HL-60 (cell line): ENCODE results near the gene ITGBL1.

ENCODE experiments used
- DNase-seq, 2 experiments: peaks; one replicate each; pipeline ENCODE4 v3.0.0-alpha.2; 2010 to 2020; ENCODE audit warnings: low read depth in 1 of 2, low spot score in 1 of 2
- H3K27ac ChIP-seq: fragments of 250-450 bp; sonication (Bioruptor Pico); replicated peaks from 2 replicates; pipeline ENCODE4 v1.5.1; 2020; ENCODE audit warnings: mild to moderate bottlenecking, moderate library complexity
- H3K27me3 ChIP-seq: fragments of 250-450 bp; sonication (Bioruptor Pico); 2 replicates; pipeline ENCODE4 v1.5.1; 2021; ENCODE audit warnings: mild to moderate bottlenecking, moderate library complexity; ENCODE audit not compliant: insufficient read depth, poor library complexity, severe bottlenecking
- H3K4me3 ChIP-seq: replicated peaks from 2 replicates; pipeline ENCODE4 v1.5.1; 2011; ENCODE audit warnings: mild to moderate bottlenecking, control low read depth, low read length; ENCODE audit not compliant: insufficient read depth
- GABPA ChIP-seq: IDR thresholded peaks from 2 replicates; pipeline ENCODE4 v1.6.1; 2012; ENCODE audit warnings: low read depth
- POLR2AphosphoS5 ChIP-seq: IDR thresholded peaks from 2 replicates; pipeline ENCODE4 v1.6.1; 2012; ENCODE audit warnings: low read depth
- SPI1 ChIP-seq: IDR thresholded peaks from 2 replicates; pipeline ENCODE4 v1.6.1; 2012; ENCODE audit warnings: low read depth, mild to moderate bottlenecking, borderline replicate concordance
- TF ChIP-seq, protein P1 (sequence below): IDR thresholded peaks from 2 replicates; pipeline ENCODE4 v1.6.1; 2012; ENCODE audit warnings: low read depth; ENCODE audit not compliant: insufficient replicate concordance
- TF ChIP-seq, protein P2 (sequence below): IDR thresholded peaks from one replicate; pipeline ENCODE4 v1.5.1; 2011; ENCODE audit warnings: low read length, control low read depth, inconsistent platforms; ENCODE audit not compliant: insufficient read depth

ITGBL1 gene

DNA sequence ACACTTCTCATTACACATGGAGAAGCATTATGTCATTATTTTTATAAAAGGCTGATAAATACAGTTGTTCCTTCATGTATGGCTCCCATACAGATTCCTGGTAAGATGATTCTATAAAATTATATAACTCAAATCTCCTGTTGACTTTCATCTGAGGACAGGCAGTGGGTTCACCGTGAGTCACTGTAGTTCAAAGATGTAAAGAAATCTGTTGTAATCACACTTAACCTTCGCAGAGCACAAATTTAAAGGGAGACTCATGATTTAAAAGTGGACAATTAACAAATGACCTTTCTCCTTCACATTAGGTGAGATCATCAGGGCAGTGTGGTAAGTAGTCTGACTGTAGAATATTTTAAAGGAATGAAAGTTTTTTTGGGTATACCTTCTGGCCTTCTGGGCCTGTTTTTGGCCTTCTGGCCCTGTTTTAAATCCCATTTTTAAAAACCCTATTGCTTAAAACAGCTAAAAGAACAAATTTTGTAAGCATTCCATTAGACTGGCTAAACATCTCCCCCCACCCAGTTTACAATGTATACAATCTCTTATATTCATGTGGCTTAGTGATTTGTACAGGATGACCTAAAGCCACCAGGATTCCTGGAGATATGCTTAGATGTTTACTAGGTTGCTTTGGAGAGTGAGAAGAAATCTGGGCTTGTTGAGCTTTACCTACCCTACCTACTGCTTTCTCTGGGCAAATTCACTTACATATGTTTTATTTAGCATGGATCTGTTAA, 171.2 kb downstream of the ITGBL1 start:
- Histone ChIP-seq H3K27me3 (no peaks in the 10 kb centered on the region), H3K4me3 (no peak overlapping the region), H3K27ac (no peak overlapping the region)
- DNase-seq: no peak
- TF ChIP-seq POLR2AphosphoS5 (no peak), GABPA (no peak), SPI1 (no peak)
- TF ChIP-seq, protein P1, sequence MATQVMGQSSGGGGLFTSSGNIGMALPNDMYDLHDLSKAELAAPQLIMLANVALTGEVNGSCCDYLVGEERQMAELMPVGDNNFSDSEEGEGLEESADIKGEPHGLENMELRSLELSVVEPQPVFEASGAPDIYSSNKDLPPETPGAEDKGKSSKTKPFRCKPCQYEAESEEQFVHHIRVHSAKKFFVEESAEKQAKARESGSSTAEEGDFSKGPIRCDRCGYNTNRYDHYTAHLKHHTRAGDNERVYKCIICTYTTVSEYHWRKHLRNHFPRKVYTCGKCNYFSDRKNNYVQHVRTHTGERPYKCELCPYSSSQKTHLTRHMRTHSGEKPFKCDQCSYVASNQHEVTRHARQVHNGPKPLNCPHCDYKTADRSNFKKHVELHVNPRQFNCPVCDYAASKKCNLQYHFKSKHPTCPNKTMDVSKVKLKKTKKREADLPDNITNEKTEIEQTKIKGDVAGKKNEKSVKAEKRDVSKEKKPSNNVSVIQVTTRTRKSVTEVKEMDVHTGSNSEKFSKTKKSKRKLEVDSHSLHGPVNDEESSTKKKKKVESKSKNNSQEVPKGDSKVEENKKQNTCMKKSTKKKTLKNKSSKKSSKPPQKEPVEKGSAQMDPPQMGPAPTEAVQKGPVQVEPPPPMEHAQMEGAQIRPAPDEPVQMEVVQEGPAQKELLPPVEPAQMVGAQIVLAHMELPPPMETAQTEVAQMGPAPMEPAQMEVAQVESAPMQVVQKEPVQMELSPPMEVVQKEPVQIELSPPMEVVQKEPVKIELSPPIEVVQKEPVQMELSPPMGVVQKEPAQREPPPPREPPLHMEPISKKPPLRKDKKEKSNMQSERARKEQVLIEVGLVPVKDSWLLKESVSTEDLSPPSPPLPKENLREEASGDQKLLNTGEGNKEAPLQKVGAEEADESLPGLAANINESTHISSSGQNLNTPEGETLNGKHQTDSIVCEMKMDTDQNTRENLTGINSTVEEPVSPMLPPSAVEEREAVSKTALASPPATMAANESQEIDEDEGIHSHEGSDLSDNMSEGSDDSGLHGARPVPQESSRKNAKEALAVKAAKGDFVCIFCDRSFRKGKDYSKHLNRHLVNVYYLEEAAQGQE: no peak
- TF ChIP-seq, protein P2, sequence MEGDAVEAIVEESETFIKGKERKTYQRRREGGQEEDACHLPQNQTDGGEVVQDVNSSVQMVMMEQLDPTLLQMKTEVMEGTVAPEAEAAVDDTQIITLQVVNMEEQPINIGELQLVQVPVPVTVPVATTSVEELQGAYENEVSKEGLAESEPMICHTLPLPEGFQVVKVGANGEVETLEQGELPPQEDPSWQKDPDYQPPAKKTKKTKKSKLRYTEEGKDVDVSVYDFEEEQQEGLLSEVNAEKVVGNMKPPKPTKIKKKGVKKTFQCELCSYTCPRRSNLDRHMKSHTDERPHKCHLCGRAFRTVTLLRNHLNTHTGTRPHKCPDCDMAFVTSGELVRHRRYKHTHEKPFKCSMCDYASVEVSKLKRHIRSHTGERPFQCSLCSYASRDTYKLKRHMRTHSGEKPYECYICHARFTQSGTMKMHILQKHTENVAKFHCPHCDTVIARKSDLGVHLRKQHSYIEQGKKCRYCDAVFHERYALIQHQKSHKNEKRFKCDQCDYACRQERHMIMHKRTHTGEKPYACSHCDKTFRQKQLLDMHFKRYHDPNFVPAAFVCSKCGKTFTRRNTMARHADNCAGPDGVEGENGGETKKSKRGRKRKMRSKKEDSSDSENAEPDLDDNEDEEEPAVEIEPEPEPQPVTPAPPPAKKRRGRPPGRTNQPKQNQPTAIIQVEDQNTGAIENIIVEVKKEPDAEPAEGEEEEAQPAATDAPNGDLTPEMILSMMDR: no peak

DNA sequence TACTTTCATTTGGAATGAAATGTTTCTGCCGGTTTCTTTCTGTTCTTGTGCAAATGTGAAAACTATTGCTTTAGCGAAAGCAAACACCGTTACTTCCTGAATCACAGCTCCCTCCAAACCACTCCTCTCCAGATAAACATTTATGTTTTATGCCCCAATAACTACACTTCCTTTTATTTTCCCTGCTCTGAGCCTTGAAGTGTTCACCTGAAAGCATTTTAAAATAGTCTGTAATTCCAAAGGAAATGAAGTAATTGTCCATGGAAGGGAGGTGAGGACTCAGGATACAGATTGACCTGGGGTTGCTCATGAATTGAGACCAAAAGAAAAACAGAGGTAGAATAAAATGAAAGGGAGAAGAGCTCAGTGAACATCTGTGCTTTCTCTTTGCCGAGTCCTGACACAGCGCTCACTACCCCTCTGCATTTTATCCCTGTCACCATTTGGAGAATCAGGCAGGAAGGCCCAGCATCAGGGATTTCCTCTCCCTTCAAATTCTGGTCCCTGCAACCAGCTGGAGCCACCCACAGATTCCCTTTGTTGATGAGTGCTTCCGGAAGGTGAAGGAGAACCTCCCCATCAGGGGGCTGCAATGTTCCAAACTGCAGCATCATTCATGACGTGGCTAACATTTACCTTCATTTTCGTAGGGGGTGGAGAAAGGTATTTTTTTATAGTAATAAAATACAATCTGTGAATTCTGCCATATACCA, 171.9 kb downstream of the ITGBL1 start:
- no peak overlapping the region for H3K27ac ChIP-seq
- TF ChIP-seq, protein P2: no peak
- no peak for TF ChIP-seq GABPA
- no peak for TF ChIP-seq POLR2AphosphoS5
- TF ChIP-seq, protein P1: no peak
- no peak for TF ChIP-seq SPI1
- DNase-seq: no peak
- no peaks in the 10 kb centered on the region for H3K27me3 ChIP-seq
- no peak overlapping the region for H3K4me3 ChIP-seq

DNA sequence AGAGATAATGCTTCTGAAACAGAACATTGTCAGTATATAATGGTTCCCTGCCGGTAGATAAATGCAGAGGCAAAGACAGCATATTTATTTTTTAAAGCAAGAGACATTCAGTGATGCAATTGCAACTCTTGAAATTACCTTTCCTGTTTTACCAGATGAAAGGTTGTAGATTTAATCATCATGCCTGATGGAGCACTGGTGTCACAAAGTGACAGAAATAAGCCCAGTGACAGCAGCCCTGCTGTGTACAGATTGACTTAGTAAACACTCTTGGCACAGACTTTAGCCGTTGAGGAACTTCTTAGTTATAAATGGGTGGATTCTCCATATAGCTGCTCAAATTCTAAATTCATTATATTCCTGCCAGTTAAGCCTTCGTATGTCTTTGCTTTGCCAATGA, 172.5 kb downstream of the ITGBL1 start:
- Histone ChIP-seq H3K4me3 (no peak overlapping the region), H3K27ac (no peak overlapping the region), H3K27me3 (no peaks in the 10 kb centered on the region)
- no peak for TF ChIP-seq SPI1
- no peak for TF ChIP-seq GABPA
- TF ChIP-seq, protein P2: no peak
- no peak for TF ChIP-seq POLR2AphosphoS5
- TF ChIP-seq, protein P1: no peak
- no peak for DNase-seq
